AG04449 (cell line): ENCODE data around the gene BARD1.

Source experiments
- CTCF ChIA-PET: fragments of 350-600 bp; formaldehyde crosslinking; extraction: SDS; loops from one replicate; lab custom pipeline; 2021; ENCODE audit warnings: antibody characterized with exemption; lab: Yijun Ruan, JAX
- POLR2A ChIA-PET: fragments of 400-600, 350-600 bp; formaldehyde crosslinking; extraction: SDS; loops from one replicate; lab custom pipeline; 2020; ENCODE audit warnings: antibody characterized with exemption, inconsistent platforms; lab: Yijun Ruan, JAX
- DNase-seq: peaks from one replicate; pipeline ENCODE4 v3.0.0-alpha.2; 2010; ENCODE audit warnings: low read depth, low spot score
- H3K4me3 ChIP-seq: 2 replicates; pipeline ENCODE4 v1.5.1; 2011; ENCODE audit warnings: low read depth, mild to moderate bottlenecking, control low read depth, low read length
- TF ChIP-seq, protein P1 (sequence below): IDR thresholded peaks from one replicate; pipeline ENCODE4 v1.5.1; 2011; ENCODE audit warnings: mild to moderate bottlenecking, moderate library complexity, low read length, control low read depth, inconsistent platforms; ENCODE audit not compliant: insufficient read depth; ENCODE audit errors: missing control alignments

BARD1 gene

DNA sequence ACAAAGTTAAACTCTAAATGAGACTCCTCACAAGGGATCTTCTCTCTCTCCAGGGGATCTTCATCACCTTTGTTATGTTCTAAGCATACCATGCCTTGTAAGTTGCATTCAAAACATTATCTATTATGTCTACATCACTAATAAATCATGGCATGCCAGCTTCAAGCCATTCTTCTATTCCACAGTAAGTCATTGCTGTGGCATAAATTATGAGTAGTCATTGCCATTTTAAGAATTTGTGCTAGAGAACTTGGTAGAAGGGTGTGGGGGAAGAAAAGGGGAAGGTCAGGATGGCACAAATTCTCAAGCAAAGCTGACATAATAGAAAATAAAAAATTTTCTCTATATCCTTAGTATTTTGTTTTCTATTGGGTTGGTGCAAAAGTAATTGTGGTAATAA lies 33.5 kb downstream of the BARD1 start:
- ChIA-PET POLR2A (no interaction called here), CTCF (no interaction called here)
- TF ChIP-seq, protein P1, sequence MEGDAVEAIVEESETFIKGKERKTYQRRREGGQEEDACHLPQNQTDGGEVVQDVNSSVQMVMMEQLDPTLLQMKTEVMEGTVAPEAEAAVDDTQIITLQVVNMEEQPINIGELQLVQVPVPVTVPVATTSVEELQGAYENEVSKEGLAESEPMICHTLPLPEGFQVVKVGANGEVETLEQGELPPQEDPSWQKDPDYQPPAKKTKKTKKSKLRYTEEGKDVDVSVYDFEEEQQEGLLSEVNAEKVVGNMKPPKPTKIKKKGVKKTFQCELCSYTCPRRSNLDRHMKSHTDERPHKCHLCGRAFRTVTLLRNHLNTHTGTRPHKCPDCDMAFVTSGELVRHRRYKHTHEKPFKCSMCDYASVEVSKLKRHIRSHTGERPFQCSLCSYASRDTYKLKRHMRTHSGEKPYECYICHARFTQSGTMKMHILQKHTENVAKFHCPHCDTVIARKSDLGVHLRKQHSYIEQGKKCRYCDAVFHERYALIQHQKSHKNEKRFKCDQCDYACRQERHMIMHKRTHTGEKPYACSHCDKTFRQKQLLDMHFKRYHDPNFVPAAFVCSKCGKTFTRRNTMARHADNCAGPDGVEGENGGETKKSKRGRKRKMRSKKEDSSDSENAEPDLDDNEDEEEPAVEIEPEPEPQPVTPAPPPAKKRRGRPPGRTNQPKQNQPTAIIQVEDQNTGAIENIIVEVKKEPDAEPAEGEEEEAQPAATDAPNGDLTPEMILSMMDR = no peak
- no peak for DNase-seq
- H3K4me3 ChIP-seq = no peak overlapping the region

DNA sequence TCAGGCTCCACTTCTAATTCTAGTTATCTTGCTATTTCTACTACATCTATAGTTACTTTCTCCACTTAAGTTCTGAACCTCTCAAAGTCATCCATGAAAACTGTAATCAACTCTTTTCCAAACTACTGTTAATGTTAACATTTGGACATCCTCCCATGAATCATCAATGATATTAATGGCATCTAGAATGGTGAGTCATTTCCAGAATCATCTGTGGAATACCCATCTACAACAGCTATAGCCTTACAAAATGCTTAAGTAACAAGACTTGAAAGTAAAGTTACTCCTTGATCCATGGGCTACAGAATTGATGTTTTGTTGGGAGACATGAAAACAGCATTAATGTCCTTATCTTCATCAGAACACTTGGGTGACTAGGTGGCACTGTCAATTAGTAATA lies 35.4 kb downstream of the BARD1 start:
- H3K4me3 ChIP-seq = no peak overlapping the region
- CTCF ChIA-PET = no interaction called here
- TF ChIP-seq, protein P1 = no peak
- POLR2A ChIA-PET = no interaction called here
- DNase-seq = peak; percentile 3

DNA sequence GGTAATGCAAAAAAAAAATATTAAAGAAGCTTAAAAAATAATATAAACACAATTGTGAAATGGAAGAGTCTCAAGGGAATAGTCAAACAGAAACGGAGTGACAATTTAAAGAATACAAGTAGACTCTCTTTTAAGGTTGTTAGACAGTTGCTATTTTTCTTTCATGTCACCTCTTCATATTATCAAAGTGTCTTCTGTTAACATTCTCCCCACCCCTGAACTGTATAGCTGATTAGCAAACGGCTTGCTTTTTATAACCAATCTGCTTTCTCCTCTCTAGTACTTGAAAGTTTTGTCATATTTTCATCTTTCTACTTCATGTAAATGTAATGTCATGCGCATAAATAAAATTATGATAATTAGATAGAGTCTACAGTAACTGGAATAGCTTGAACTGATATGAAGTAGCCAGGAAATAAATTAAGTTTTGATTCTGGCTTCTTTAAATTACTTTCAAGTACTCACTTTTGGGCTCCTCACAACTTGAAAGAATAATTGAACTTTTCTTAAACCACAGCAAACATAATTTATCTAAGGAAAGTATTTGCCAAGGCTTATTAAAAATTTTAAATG lies 37.0 kb downstream of the BARD1 start:
- DNase-seq = no peak
- H3K4me3 ChIP-seq = no peak overlapping the region
- TF ChIP-seq, protein P1 = no peak
- ChIA-PET CTCF (no interaction called here), POLR2A (no interaction called here)

DNA sequence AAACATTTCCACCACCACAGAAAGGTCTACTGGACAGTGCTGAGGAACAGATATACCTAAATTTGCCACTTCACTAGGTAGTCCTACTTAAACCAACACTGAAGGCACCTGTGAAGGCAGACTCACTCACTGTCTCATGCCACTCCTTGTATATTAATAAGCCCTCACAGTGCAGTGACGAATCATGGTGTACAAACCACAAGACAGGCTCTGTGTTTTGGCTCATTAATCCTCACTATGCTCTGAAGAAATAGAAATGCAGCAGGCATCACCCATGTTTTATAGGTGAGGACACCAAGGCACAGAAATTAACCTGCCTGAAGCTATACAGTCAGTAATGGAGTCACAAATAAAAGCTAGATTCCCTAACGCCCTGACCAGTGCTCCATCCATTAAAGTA lies 44.3 kb downstream of the BARD1 start:
- POLR2A ChIA-PET = no interaction called here

DNA sequence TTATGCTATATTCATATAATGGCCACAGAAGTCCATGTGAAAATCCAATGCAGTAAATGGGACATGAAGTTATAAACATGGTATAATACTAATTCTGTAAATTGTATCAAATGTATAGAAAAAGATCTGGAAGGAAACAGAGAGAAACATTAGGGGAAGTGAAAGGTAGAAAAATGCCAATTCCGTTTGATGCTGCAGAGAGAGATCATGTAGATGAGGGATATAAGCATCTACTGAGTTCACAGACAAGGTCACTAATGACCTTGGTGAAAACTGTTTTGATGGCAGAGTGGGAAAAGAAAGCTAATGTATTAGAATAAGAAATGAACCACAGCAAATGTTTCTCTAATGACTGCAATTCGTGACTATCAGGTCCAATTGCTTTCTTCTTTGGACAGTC lies 56.0 kb downstream of the BARD1 start:
- ChIA-PET CTCF (no interaction called here), POLR2A (no interaction called here)
- TF ChIP-seq, protein P1 = no peak

More for the DNA sequence above, 44.3 kb downstream of the BARD1 start:
- DNase-seq = no peak
- no peak overlapping the region for H3K4me3 ChIP-seq
- TF ChIP-seq, protein P1 = no peak
- CTCF ChIA-PET = no interaction called here

DNA sequence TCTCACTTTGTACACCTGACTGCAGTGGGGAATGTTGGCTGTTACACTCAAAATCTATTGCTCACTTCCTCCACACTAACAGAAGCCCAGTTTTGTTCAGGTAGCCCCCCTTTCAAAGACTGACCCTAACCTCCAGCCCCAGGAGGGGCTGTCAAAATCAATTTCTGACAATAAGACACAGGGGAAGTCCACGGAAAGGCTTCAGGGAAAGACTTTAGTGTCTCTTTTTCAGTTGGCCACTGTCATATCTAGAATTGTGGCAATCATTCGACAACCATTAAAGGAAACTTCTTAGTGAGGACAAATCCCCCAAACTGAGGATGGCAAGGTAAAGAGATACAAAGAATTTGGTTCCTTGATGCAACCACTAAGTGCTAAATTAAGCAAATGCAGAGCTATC lies 59.0 kb downstream of the BARD1 start:
- TF ChIP-seq, protein P1 = no peak
- ChIA-PET CTCF (no interaction called here), POLR2A (no interaction called here)
- DNase-seq = no peak
- no peak overlapping the region for H3K4me3 ChIP-seq

More for the DNA sequence above, 56.0 kb downstream of the BARD1 start:
- DNase-seq = no peak
- H3K4me3 ChIP-seq = no peak overlapping the region
